ENCODE measurements around the gene EHD1. TPM values are rescaled to one million over a fixed set of nuclear protein-coding genes. Genes with fewer than 3 reads are reported as not detected.

EHD1 gene
- total and polyA plus RNA-seq, 2 of the 8 experiments (the other 6 are each of a cell fraction or from before 2014, with no cell fraction given), result 31.5 to 42.9 TPM

DNA sequence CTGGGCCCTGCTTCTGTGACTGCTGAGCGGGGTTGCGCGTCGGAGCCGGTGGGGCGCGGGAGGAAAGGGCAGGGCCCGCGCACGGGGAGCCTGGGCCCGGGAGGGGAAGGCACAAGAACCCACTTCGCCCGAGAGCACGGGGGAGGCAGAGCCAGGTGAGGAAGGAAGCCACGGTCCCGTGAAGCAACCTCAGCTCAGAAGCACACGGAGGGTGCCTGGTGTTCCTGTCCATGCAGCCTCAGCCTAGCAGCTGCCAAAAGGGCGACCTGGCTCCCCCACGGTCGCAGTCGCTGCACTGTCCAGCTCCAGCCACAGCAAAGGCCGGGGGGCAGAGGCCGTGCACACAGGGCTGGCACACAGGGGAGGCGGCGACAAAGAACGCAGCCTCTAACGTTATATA, 24.7 kb downstream of the EHD1 start (continued):
- TF ChIP-seq PHF8 (conservative IDR thresholded peaks at IDR 0.05; ENCODE audit: low read depth, low read length) (no peak), RXRA (IDR thresholded peaks at IDR 0.05; ENCODE audit: insufficient read depth, low read depth, low read length) (no peak), TBP (IDR thresholded peaks at IDR 0.05; ENCODE audit: low read depth, low read length) (no peak), SIX5 (IDR thresholded peaks at IDR 0.05; ENCODE audit: low read depth, low read length) (no peak)
- TF ChIP-seq, protein P1, sequence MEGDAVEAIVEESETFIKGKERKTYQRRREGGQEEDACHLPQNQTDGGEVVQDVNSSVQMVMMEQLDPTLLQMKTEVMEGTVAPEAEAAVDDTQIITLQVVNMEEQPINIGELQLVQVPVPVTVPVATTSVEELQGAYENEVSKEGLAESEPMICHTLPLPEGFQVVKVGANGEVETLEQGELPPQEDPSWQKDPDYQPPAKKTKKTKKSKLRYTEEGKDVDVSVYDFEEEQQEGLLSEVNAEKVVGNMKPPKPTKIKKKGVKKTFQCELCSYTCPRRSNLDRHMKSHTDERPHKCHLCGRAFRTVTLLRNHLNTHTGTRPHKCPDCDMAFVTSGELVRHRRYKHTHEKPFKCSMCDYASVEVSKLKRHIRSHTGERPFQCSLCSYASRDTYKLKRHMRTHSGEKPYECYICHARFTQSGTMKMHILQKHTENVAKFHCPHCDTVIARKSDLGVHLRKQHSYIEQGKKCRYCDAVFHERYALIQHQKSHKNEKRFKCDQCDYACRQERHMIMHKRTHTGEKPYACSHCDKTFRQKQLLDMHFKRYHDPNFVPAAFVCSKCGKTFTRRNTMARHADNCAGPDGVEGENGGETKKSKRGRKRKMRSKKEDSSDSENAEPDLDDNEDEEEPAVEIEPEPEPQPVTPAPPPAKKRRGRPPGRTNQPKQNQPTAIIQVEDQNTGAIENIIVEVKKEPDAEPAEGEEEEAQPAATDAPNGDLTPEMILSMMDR (IDR thresholded peaks at IDR 0.05; ENCODE audit: control extremely low read depth in 1 of 3, insufficient read depth in 1 of 3, low read depth in 1 of 3, low read length in 3 of 3), result no peak
